ENCODE measurements around the gene RABGGTB.

Gene RABGGTB

GRCh38 chr1:75841421-75841820 lies 55.4 kb downstream of the RABGGTB start:
- no peak overlapping the region for H3K27ac ChIP-seq (ENCODE audit: low read length)
- H3K4me1 ChIP-seq (ENCODE audit: insufficient read depth, low read length): no peaks in the 10 kb centered on the region
- H3K36me3 ChIP-seq (ENCODE audit: insufficient read depth, low read depth, low read length): no peaks in the 10 kb centered on the region
- H3K9ac ChIP-seq (ENCODE audit: low read depth, low read length): no peak overlapping the region
- H3K4me3 ChIP-seq (ENCODE audit: low read length): no peak overlapping the region
- no peaks in the 10 kb centered on the region for H3K27me3 ChIP-seq (ENCODE audit: insufficient read depth, low read length)
- H3K9me3 ChIP-seq (ENCODE audit: insufficient read depth, low read depth, low read length): no peaks in the 10 kb centered on the region

Measured in iPS-20b (cell line).